Mesendoderm (in vitro differentiated cells): ENCODE measurements around the gene GRIP1. TPM values are rescaled to one million over a fixed set of nuclear protein-coding genes. Genes with fewer than 3 reads are reported as not detected.

Experiments used
- DNase-seq: peaks from one replicate; pipeline ENCODE4 v3.0.0; 2013
- H2AK5ac ChIP-seq: 2 replicates; pipeline ENCODE4 v1.6.1; 2013; ENCODE audit warnings: low read length, inconsistent platforms
- H2BK120ac ChIP-seq: 2 replicates; pipeline ENCODE4 v1.6.1; 2013; ENCODE audit warnings: low read depth, mild to moderate bottlenecking, low read length, moderate library complexity, mixed read lengths
- H2BK15ac ChIP-seq: replicated peaks from 2 replicates; pipeline ENCODE4 v1.6.1; 2013; ENCODE audit warnings: low read depth, mild to moderate bottlenecking, moderate library complexity
- H2BK5ac ChIP-seq: 2 replicates; pipeline ENCODE4 v1.6.1; 2013; ENCODE audit warnings: low read length, inconsistent platforms
- H3K18ac ChIP-seq: 2 replicates; pipeline ENCODE4 v1.6.1; 2013; ENCODE audit warnings: mild to moderate bottlenecking, low read length, mixed read lengths
- H3K23ac ChIP-seq: one replicate; pipeline ENCODE4 v1.6.1; 2013; ENCODE audit warnings: low read length
- H3K27ac ChIP-seq: 2 replicates; pipeline ENCODE4 v1.5.1; 2013; ENCODE audit warnings: low read depth, mild to moderate bottlenecking, inconsistent platforms, low read length, moderate library complexity
- H3K27me3 ChIP-seq: 2 replicates; pipeline ENCODE4 v1.6.1; 2013; ENCODE audit warnings: low read length, control low read depth, mild to moderate bottlenecking, inconsistent platforms; ENCODE audit not compliant: insufficient read depth, poor library complexity
- H3K36me3 ChIP-seq: 2 replicates; pipeline ENCODE4 v1.6.1; 2013; ENCODE audit warnings: low read length, inconsistent platforms; ENCODE audit not compliant: control insufficient read depth, insufficient read depth
- H3K4ac ChIP-seq: one replicate; pipeline ENCODE4 v1.6.1; 2013; ENCODE audit warnings: low read depth, mild to moderate bottlenecking, low read length, moderate library complexity
- H3K4me1 ChIP-seq: 2 replicates; pipeline ENCODE4 v1.6.1; 2013; ENCODE audit warnings: low read depth, low read length, inconsistent platforms; ENCODE audit not compliant: control insufficient read depth
- H3K4me2 ChIP-seq: 2 replicates; pipeline ENCODE4 v1.6.1; 2013; ENCODE audit warnings: low read length
- H3K4me3 ChIP-seq: 2 replicates; pipeline ENCODE4 v1.5.1; 2013; ENCODE audit warnings: mild to moderate bottlenecking, low read length
- H3K56ac ChIP-seq: one replicate; pipeline ENCODE4 v1.6.1; 2013; ENCODE audit warnings: low read length
- H3K79me1 ChIP-seq: 2 replicates; pipeline ENCODE4 v1.6.1; 2013; ENCODE audit warnings: low read length, inconsistent platforms
- H3K79me2 ChIP-seq: 2 replicates; pipeline ENCODE4 v1.6.1; 2013; ENCODE audit warnings: mild to moderate bottlenecking, low read length; ENCODE audit not compliant: control insufficient read depth, insufficient read depth
- H3K9ac ChIP-seq: 2 replicates; pipeline ENCODE4 v1.6.1; 2013; ENCODE audit warnings: low read length, inconsistent platforms
- H4K5ac ChIP-seq: one replicate; pipeline ENCODE4 v1.6.1; 2013; ENCODE audit warnings: low read length
- H4K8ac ChIP-seq: one replicate; pipeline ENCODE4 v1.6.1; 2013; ENCODE audit warnings: low read depth, mild to moderate bottlenecking, control low read depth, low read length, moderate library complexity
- WGBS: extraction: QIAGEN DNeasy Blood & Tissue Kit; methylation state at CpG from one replicate; pipeline ENCODE4 v1.1.7; 2013; ENCODE audit warnings: low lambda C conversion rate, missing lambda C conversion rate; ENCODE audit not compliant: insufficient coverage; ENCODE audit errors: extremely low coverage; 5-methylcytosine and 5-hydroxymethylcytosine counted together
- polyA plus RNA-seq, 2 experiments: library from polyadenylated mRNA; stranded (reverse); fragments of 200-250 nt; gene quantifications; one replicate each; pipeline ENCODE4 v1.2.3, GENCODE V29; 2013

Gene GRIP1, protein sequence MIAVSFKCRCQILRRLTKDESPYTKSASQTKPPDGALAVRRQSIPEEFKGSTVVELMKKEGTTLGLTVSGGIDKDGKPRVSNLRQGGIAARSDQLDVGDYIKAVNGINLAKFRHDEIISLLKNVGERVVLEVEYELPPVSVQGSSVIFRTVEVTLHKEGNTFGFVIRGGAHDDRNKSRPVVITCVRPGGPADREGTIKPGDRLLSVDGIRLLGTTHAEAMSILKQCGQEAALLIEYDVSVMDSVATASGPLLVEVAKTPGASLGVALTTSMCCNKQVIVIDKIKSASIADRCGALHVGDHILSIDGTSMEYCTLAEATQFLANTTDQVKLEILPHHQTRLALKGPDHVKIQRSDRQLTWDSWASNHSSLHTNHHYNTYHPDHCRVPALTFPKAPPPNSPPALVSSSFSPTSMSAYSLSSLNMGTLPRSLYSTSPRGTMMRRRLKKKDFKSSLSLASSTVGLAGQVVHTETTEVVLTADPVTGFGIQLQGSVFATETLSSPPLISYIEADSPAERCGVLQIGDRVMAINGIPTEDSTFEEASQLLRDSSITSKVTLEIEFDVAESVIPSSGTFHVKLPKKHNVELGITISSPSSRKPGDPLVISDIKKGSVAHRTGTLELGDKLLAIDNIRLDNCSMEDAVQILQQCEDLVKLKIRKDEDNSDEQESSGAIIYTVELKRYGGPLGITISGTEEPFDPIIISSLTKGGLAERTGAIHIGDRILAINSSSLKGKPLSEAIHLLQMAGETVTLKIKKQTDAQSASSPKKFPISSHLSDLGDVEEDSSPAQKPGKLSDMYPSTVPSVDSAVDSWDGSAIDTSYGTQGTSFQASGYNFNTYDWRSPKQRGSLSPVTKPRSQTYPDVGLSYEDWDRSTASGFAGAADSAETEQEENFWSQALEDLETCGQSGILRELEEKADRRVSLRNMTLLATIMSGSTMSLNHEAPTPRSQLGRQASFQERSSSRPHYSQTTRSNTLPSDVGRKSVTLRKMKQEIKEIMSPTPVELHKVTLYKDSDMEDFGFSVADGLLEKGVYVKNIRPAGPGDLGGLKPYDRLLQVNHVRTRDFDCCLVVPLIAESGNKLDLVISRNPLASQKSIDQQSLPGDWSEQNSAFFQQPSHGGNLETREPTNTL
- polyA plus RNA-seq (2013, experiment 1 of 2), result 8.9 TPM
- polyA plus RNA-seq (2013, experiment 2 of 2), result 7.6 TPM

DNA sequence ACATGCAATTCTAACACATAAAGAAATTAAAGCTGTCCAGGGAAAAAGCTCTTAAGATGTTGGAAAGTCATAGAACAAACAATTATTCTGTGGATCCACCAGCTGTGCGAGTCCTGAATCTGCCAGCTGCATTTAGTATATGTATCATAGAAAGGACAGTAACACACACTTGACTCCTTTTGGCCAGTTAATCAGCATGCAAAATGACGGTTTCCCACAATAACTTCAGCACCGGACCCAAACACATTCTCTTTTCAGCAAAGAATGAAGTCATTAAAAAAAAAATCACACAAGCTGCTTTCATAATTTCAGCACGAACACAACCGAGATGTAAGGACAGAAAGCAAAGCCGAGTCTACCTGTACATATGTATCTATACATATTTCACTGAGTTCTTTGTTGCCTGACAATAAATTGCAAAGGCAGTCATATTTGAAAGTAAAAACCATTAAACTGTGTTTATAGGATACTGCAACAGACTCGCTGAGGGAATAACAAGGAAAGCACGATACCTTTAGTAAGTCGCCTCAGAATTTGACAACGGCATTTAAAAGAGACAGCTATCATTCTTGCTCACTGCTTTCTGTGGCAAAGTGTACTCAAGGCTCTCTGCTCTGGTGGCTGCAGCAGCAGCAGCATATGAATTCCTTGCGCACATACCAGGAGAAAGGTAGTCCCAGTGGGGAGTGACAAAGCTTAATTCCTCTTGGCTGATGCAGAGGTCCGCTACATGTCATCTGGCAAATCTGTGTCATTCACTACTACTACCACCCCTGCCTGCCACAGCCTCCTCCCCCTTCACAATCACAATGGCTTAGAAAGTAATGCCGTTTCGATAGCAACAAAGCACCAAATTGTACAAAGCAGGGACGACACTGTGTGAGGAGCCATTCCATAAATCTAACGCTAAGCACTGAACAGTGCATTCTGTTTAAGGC, at the start of gene GRIP1:
Gene GRIP1 (minus strand): TSS at position 739 of the 938 bp plus-strand sequence. CDS start 172 bp downstream, at position 567.
- Histone ChIP-seq H3K4ac (peak within 1 kb of the TSS; percentile 2), H2AK5ac (peak within 1 kb of the TSS; percentile 92), H3K9ac (peak within 1 kb of the TSS; percentile 6), H3K18ac (no peak within 1 kb of the TSS), H3K4me2 (no peak within 1 kb of the TSS), H2BK5ac (peak within 1 kb of the TSS; percentile 78), H3K4me3 (no peak within 1 kb of the TSS), H3K56ac (peak within 1 kb of the TSS; percentile 73), H4K8ac (no peak within 1 kb of the TSS), H3K4me1 (peaks cover 12% of the 10 kb centered on the region), H3K27ac (no peak within 1 kb of the TSS), H3K36me3 (no peaks in the 10 kb centered on the region), H3K23ac (no peak within 1 kb of the TSS), H2BK120ac (no peak within 1 kb of the TSS), H2BK15ac (no peak within 1 kb of the TSS), H3K79me2 (no peaks in the 10 kb centered on the region), H3K79me1 (no peaks in the 10 kb centered on the region), H4K5ac (peak within 1 kb of the TSS; percentile 33), H3K27me3 (no peaks in the 10 kb centered on the region)
- DNase-seq, result peak; percentile 80
- no CpG with 5 or more reads among the region's 16 CpGs for WGBS

GRCh38 chr12:66726556-66726955, 47.7 kb upstream of the GRIP1 start:
- Histone ChIP-seq H3K27ac (no peak overlapping the region), H2BK120ac (no peak overlapping the region), H3K56ac (no peak overlapping the region), H3K4me3 (no peak overlapping the region), H4K8ac (no peak overlapping the region), H3K79me1 (no peaks in the 10 kb centered on the region), H3K9ac (no peak overlapping the region), H3K4me2 (no peak overlapping the region), H2BK15ac (no peak overlapping the region), H4K5ac (no peak overlapping the region), H3K27me3 (no peaks in the 10 kb centered on the region), H3K4me1 (no peaks in the 10 kb centered on the region), H3K4ac (no peak overlapping the region), H3K79me2 (no peaks in the 10 kb centered on the region), H3K36me3 (no peaks in the 10 kb centered on the region), H3K18ac (no peak overlapping the region), H3K23ac (no peak overlapping the region), H2BK5ac (no peak overlapping the region), H2AK5ac (no peak overlapping the region)
- DNase-seq, result no peak
- WGBS, result no CpG with 5 or more reads among the region's 4 CpGs

- H3K27ac ChIP-seq, result no peak overlapping the region
- no peaks in the 10 kb centered on the region for H3K4me1 ChIP-seq
- no peak overlapping the region for H2AK5ac ChIP-seq
- H3K4me3 ChIP-seq, result no peak overlapping the region
- H3K23ac ChIP-seq, result no peak overlapping the region
- DNase-seq, result no peak
- no peak overlapping the region for H3K56ac ChIP-seq
- no peak overlapping the region for H2BK5ac ChIP-seq
- H3K36me3 ChIP-seq, result no peaks in the 10 kb centered on the region
- no peak overlapping the region for H4K8ac ChIP-seq
- H3K18ac ChIP-seq, result no peak overlapping the region
- H3K79me2 ChIP-seq, result no peaks in the 10 kb centered on the region
- no peaks in the 10 kb centered on the region for H3K79me1 ChIP-seq
- whole genome bisulfite sequencing, result no CpG with 5 or more reads among the region's 3 CpGs
- H3K4ac ChIP-seq, result no peak overlapping the region
- no peak overlapping the region for H2BK15ac ChIP-seq
- no peak overlapping the region for H3K4me2 ChIP-seq
- H3K27me3 ChIP-seq, result no peaks in the 10 kb centered on the region
- no peak overlapping the region for H2BK120ac ChIP-seq
- H3K9ac ChIP-seq, result no peak overlapping the region
- no peak overlapping the region for H4K5ac ChIP-seq
Observed at GRCh38 chr12:66725031-66725430, 46.2 kb upstream of the GRIP1 start.

GRCh38 chr12:66724616-66725015, 45.7 kb upstream of the GRIP1 start:
- DNase-seq, result no peak
- H3K56ac ChIP-seq, result no peak overlapping the region
- H3K4me2 ChIP-seq, result no peak overlapping the region
- no peaks in the 10 kb centered on the region for H3K79me2 ChIP-seq
- H3K4me3 ChIP-seq, result no peak overlapping the region
- H3K27me3 ChIP-seq, result no peaks in the 10 kb centered on the region
- no peak overlapping the region for H4K5ac ChIP-seq
- no peak overlapping the region for H2BK5ac ChIP-seq
- no CpG with 5 or more reads among the region's 4 CpGs for WGBS
- H3K4ac ChIP-seq, result no peak overlapping the region
- H3K23ac ChIP-seq, result no peak overlapping the region
- no peak overlapping the region for H2BK120ac ChIP-seq
- no peak overlapping the region for H2AK5ac ChIP-seq
- H3K36me3 ChIP-seq, result no peaks in the 10 kb centered on the region
- H3K27ac ChIP-seq, result no peak overlapping the region
- no peak overlapping the region for H3K9ac ChIP-seq
- no peak overlapping the region for H2BK15ac ChIP-seq
- H4K8ac ChIP-seq, result no peak overlapping the region
- no peaks in the 10 kb centered on the region for H3K4me1 ChIP-seq
- H3K18ac ChIP-seq, result no peak overlapping the region
- no peaks in the 10 kb centered on the region for H3K79me1 ChIP-seq

GRCh38 chr12:66724026-66724425, 45.1 kb upstream of the GRIP1 start:
- no peaks in the 10 kb centered on the region for H3K27me3 ChIP-seq
- DNase-seq, result no peak
- no peak overlapping the region for H3K9ac ChIP-seq
- no peak overlapping the region for H2BK15ac ChIP-seq
- H2AK5ac ChIP-seq, result no peak overlapping the region
- H2BK120ac ChIP-seq, result no peak overlapping the region
- H3K4me1 ChIP-seq, result no peaks in the 10 kb centered on the region
- no peaks in the 10 kb centered on the region for H3K79me2 ChIP-seq
- no peak overlapping the region for H4K8ac ChIP-seq
- no peak overlapping the region for H3K4me3 ChIP-seq
- H3K4me2 ChIP-seq, result no peak overlapping the region
- H2BK5ac ChIP-seq, result no peak overlapping the region
- no peak overlapping the region for H3K23ac ChIP-seq
- no CpG with 5 or more reads among the region's 2 CpGs for WGBS
- no peak overlapping the region for H3K56ac ChIP-seq
- H3K27ac ChIP-seq, result no peak overlapping the region
- no peaks in the 10 kb centered on the region for H3K36me3 ChIP-seq
- no peak overlapping the region for H4K5ac ChIP-seq
- H3K4ac ChIP-seq, result no peak overlapping the region
- no peaks in the 10 kb centered on the region for H3K79me1 ChIP-seq
- no peak overlapping the region for H3K18ac ChIP-seq
